ENCODE results near the gene TTC9B.

Gene TTC9B

GRCh38 chr19:40257096-40257517 lies 38.9 kb upstream of the TTC9B start:
- DNase-seq, result no peak
- no peak overlapping the region for H3K4me3 ChIP-seq (ENCODE audit: low read depth, low read length)
- H3K27me3 ChIP-seq (replicated peaks), result no peaks in the 10 kb centered on the region
- H3K36me3 ChIP-seq (replicated peaks), result peaks cover 30% of the 10 kb centered on the region
- in situ Hi-C loops (cut with HindIII; ENCODE audit: low pct_ligation_motif_present, low sequenced_read_pairs), result no loop called here
- H3K27ac ChIP-seq, result no peak overlapping the region
- no peak for TF ChIP-seq CTCF (IDR thresholded peaks at IDR 0.05; ENCODE audit: low read depth, low read length, missing control alignments)

- peaks cover 30% of the 10 kb centered on the region for H3K36me3 ChIP-seq (replicated peaks)
- no peak overlapping the region for H3K27ac ChIP-seq
- DNase-seq, result no peak
- TF ChIP-seq CTCF (IDR thresholded peaks at IDR 0.05; ENCODE audit: low read depth, low read length, missing control alignments), result no peak
- H3K27me3 ChIP-seq (replicated peaks), result no peaks in the 10 kb centered on the region
- in situ Hi-C loops (cut with HindIII; ENCODE audit: low pct_ligation_motif_present, low sequenced_read_pairs), result no loop called here
- no peak overlapping the region for H3K4me3 ChIP-seq (ENCODE audit: low read depth, low read length)
These were observed 38.3 kb upstream of the TTC9B start for GRCh38 chr19:40256512-40256911.

GRCh38 chr19:40255619-40256166 lies 37.5 kb upstream of the TTC9B start:
- Histone ChIP-seq H3K4me3 (ENCODE audit: low read depth, low read length) (no peak overlapping the region), H3K27ac (no peak overlapping the region), H3K27me3 (replicated peaks) (no peaks in the 10 kb centered on the region), H3K36me3 (replicated peaks) (peaks cover 30% of the 10 kb centered on the region)
- DNase-seq, result no peak
- in situ Hi-C loops (cut with HindIII; ENCODE audit: low pct_ligation_motif_present, low sequenced_read_pairs), result no loop called here
- no peak for TF ChIP-seq CTCF (IDR thresholded peaks at IDR 0.05; ENCODE audit: low read depth, low read length, missing control alignments)

- Histone ChIP-seq H3K36me3 (replicated peaks) (peaks cover 33% of the 10 kb centered on the region), H3K4me3 (ENCODE audit: low read depth, low read length) (no peak overlapping the region), H3K27me3 (replicated peaks) (no peaks in the 10 kb centered on the region), H3K27ac (no peak overlapping the region)
- DNase-seq, result no peak
- TF ChIP-seq CTCF (IDR thresholded peaks at IDR 0.05; ENCODE audit: low read depth, low read length, missing control alignments), result no peak
- in situ Hi-C loops (cut with HindIII; ENCODE audit: low pct_ligation_motif_present, low sequenced_read_pairs), result no loop called here
These were observed 36.7 kb upstream of the TTC9B start for GRCh38 chr19:40254714-40255418.

GRCh38 chr19:40253611-40254092 lies 35.5 kb upstream of the TTC9B start:
- TF ChIP-seq CTCF (IDR thresholded peaks at IDR 0.05; ENCODE audit: low read depth, low read length, missing control alignments), result no peak
- Histone ChIP-seq H3K36me3 (replicated peaks) (peaks cover 35% of the 10 kb centered on the region), H3K27me3 (replicated peaks) (no peaks in the 10 kb centered on the region), H3K27ac (no peak overlapping the region), H3K4me3 (ENCODE audit: low read depth, low read length) (no peak overlapping the region)
- in situ Hi-C loops (cut with HindIII; ENCODE audit: low pct_ligation_motif_present, low sequenced_read_pairs), result no loop called here
- no peak for DNase-seq

All from brain microvascular endothelial cell (primary cell).